ENCODE measurements around the gene SDHC.
"Not testable (repeated sequence)": the region's sequence is repeated elsewhere in the genome, so short reads cannot be mapped to it uniquely, and the experiment has no call there.

SDHC gene

DNA sequence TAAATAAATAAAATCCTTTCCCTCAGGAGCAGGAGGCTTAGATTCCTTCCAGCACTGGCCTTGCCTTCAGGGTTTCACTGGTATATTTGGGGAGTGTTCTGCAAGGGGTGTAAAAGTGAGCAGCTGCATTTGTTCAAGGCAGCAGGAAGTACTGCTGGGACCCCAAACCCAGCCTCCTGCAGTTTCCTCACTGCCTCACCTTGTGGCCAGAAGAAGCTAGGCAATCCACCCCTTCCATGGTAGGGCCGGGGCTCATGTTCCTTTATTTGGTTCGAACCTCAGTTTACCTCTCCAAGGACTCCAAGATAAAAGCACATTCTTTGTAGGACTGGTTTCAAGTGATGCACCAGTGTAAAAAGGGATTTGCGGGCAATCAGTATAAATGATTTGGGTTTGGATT is 74.5 kb downstream of the SDHC start:
- Histone ChIP-seq H3K27ac (ENCODE audit: low read depth, low read length) (no peak overlapping the region), H3K27me3 (ENCODE audit: insufficient read depth, low read length) (peaks cover 8% of the 10 kb centered on the region; the same call in 1 of the 2 replicates), H3K36me3 (ENCODE audit: insufficient read depth, low read length) (no peaks in the 10 kb centered on the region), H3K4me1 (ENCODE audit: insufficient read depth, low read length) (no peaks in the 10 kb centered on the region), H3K9ac (ENCODE audit: low read depth, low read length) (no peak overlapping the region), H3K4me3 (ENCODE audit: low read length) (no peak overlapping the region), H3K9me3 (ENCODE audit: insufficient read depth, low read depth, low read length) (no peaks in the 10 kb centered on the region)
- WGBS = 99% methylated on average over 3 of the region's 3 CpGs

DNA sequence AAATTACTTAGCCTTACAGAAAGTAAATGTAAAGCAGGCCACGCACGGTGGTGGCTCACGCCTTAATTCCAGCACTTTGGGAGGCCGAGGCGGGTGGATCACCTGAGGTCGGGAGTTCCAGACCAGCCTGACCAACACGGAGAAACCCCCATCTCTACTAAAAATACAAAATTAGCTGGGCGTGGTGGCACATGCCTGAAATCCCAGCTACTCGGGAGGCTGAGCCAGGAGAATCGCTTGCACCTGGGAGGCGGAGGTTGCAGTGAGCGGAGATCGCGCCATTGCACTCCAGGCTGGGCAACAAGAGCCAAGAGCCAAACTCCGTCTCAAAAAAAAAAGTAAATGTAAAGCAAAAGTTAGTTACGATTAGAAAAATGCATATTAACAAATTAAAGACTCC is 75.0 kb downstream of the SDHC start:
- WGBS = 85% methylated on average over 15 of the region's 16 CpGs
- not testable (repeated sequence) for H3K27ac ChIP-seq (ENCODE audit: low read depth, low read length); H3K27me3 ChIP-seq (ENCODE audit: insufficient read depth, low read length); H3K9me3 ChIP-seq (ENCODE audit: insufficient read depth, low read depth, low read length); H3K9ac ChIP-seq (ENCODE audit: low read depth, low read length); H3K36me3 ChIP-seq (ENCODE audit: insufficient read depth, low read length); H3K4me1 ChIP-seq (ENCODE audit: insufficient read depth, low read length)
- peak overlapping the region; percentile 77 for H3K4me3 ChIP-seq (ENCODE audit: low read length)

DNA sequence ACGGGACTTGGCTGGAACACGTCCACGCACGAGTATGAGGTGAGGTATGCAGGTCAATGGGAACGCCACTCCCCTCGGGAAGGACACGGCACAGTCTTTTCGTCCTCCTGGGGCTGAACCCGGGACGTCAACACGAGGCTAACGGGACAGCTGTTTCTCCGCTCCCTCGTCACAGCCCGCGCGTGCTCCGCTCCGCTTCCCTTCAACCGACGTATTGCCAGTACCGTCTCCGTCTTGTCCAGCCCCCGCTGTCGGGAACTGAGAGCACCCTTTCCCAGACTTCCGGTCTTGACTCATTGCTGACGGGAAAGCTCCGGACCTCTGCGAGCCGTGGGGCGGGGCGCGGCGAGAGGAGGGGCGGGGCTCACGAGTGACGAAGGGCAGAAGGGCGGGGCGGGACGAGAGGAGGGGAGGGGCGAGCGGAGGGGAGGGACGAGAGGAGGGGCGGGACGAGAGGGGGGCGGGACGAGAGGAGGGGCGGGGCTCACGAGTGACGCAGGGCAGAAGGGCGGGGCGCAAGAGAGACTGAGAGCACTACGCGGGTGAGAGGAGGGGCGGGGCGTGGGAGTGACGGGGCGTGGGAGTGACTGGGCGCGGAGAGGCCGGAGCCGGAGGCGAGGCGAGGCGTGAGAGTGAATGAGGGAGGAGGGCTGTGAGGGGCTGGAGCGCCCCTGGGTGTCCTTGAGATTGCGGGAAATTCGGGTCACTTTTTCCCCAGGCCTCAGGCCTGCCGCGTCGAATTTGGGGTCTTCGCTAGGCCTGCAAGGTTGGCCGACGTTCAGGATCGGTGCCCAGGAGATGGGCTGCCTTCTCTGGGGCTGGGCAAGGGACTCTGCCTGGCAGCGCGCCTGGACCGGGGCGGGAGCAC is 75.7 kb downstream of the SDHC start:
- H3K9ac ChIP-seq (ENCODE audit: low read depth, low read length) = peak overlapping the region; percentile 58
- no peaks in the 10 kb centered on the region for H3K36me3 ChIP-seq (ENCODE audit: insufficient read depth, low read length)
- H3K27me3 ChIP-seq (ENCODE audit: insufficient read depth, low read length) = peaks cover 8% of the 10 kb centered on the region; the same call in 1 of the 2 replicates
- no peaks in the 10 kb centered on the region for H3K4me1 ChIP-seq (ENCODE audit: insufficient read depth, low read length)
- H3K27ac ChIP-seq (ENCODE audit: low read depth, low read length) = no peak overlapping the region
- peak overlapping the region; percentile 95 for H3K4me3 ChIP-seq (ENCODE audit: low read length)
- under 1% methylated on average over 77 of the region's 79 CpGs for WGBS
- no peaks in the 10 kb centered on the region for H3K9me3 ChIP-seq (ENCODE audit: insufficient read depth, low read depth, low read length)

DNA sequence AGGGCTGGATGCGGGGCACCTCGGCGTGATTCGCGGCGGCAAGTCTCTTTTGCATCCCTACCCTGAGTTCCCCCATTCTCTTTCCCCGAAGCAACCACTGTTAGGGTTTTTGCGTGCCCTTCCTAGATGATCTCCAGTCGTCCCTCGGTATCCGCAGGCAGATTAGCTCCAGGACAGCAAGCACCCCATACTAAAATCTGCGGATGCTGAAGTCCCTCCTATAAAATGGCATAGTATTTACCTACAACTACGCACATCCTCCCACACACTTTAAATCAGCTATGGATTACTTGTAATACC is 76.3 kb downstream of the SDHC start:
- Histone ChIP-seq H3K4me1 (ENCODE audit: insufficient read depth, low read length) (no peaks in the 10 kb centered on the region), H3K4me3 (ENCODE audit: low read length) (peak overlapping the region; percentile 95), H3K27me3 (ENCODE audit: insufficient read depth, low read length) (peaks cover 8% of the 10 kb centered on the region; the same call in 1 of the 2 replicates), H3K9me3 (ENCODE audit: insufficient read depth, low read depth, low read length) (no peaks in the 10 kb centered on the region), H3K9ac (ENCODE audit: low read depth, low read length) (peak overlapping the region; percentile 56), H3K36me3 (ENCODE audit: insufficient read depth, low read length) (no peaks in the 10 kb centered on the region), H3K27ac (ENCODE audit: low read depth, low read length) (no peak overlapping the region)
- 5% methylated on average over 12 of the region's 13 CpGs for WGBS

DNA sequence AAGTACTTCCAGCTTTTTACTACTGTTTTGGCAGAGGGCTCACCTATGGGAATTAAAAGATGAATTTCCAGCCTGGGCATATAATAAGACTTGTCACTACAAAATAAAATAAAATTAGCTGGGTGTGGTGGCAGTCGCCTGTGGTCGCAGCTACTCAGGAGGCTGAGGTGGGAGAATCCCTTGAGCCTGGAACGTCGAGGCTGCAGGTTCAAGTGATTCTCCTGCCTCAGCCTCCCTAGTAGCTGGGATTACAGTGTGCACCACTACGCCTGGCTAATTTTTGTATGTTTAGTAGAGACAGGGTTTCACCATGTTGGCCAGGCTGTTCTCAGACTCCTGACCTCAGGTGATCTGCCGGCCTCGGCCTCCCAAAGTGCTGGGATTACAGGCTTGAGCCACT is 77.0 kb downstream of the SDHC start:
- not testable (repeated sequence) for H3K27ac ChIP-seq (ENCODE audit: low read depth, low read length); H3K36me3 ChIP-seq (ENCODE audit: insufficient read depth, low read length); H3K9ac ChIP-seq (ENCODE audit: low read depth, low read length); H3K9me3 ChIP-seq (ENCODE audit: insufficient read depth, low read depth, low read length); H3K27me3 ChIP-seq (ENCODE audit: insufficient read depth, low read length); H3K4me1 ChIP-seq (ENCODE audit: insufficient read depth, low read length)
- peak overlapping the region; percentile 95 for H3K4me3 ChIP-seq (ENCODE audit: low read length)
- 94% methylated on average over 7 of the region's 7 CpGs for WGBS

DNA sequence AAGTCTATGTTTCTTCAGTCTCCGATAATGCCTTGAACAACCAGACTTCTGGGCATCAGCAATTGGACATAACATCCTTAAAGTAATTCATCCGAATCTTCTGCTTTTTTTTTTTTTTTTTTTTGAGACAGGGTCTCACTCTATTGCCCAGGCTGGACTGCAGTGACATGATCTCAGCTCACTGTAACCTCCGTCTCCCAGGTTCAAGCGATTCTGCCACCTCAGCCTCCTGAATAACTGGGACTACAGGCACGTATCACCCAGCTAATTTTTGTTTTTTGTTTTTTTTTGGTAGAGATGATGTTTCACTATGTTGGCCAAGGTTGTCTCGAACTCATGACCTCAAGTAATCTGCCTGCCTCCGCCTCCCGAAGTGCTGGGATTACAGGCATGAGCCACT is 77.4 kb downstream of the SDHC start:
- H3K36me3 ChIP-seq (ENCODE audit: insufficient read depth, low read length) = no peaks in the 10 kb centered on the region
- H3K27me3 ChIP-seq (ENCODE audit: insufficient read depth, low read length) = peaks cover 8% of the 10 kb centered on the region; the same call in 1 of the 2 replicates
- no peak overlapping the region for H3K27ac ChIP-seq (ENCODE audit: low read depth, low read length)
- no peak overlapping the region for H3K4me3 ChIP-seq (ENCODE audit: low read length)
- no peak overlapping the region for H3K9ac ChIP-seq (ENCODE audit: low read depth, low read length)
- H3K4me1 ChIP-seq (ENCODE audit: insufficient read depth, low read length) = no peaks in the 10 kb centered on the region
- H3K9me3 ChIP-seq (ENCODE audit: insufficient read depth, low read depth, low read length) = no peaks in the 10 kb centered on the region
- WGBS = 93% methylated on average over 8 of the region's 8 CpGs

DNA sequence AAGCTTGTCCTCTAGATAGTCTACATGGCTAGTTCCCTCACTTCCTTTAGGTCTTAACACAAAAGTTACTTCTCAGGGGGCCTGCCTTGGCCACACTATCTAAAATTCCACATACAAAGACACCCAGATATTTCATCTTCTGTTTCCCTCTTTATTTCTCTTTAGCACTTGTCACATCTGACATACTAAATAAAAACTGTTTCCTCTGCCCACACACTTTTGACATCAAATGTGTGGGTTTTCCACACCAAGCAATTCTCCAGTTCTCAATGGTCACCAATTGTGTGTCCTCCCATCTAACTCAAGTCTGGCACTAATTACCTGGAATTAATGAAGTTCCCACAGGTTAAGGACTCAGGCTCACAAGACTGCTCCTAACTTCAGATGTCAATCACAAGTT is 79.0 kb downstream of the SDHC start:
- Histone ChIP-seq H3K36me3 (ENCODE audit: insufficient read depth, low read length) (no peaks in the 10 kb centered on the region), H3K27ac (ENCODE audit: low read depth, low read length) (no peak overlapping the region), H3K4me3 (ENCODE audit: low read length) (no peak overlapping the region), H3K9me3 (ENCODE audit: insufficient read depth, low read depth, low read length) (no peaks in the 10 kb centered on the region), H3K4me1 (ENCODE audit: insufficient read depth, low read length) (no peaks in the 10 kb centered on the region), H3K9ac (ENCODE audit: low read depth, low read length) (no peak overlapping the region), H3K27me3 (ENCODE audit: insufficient read depth, low read length) (peaks cover 8% of the 10 kb centered on the region; the same call in 1 of the 2 replicates)

DNA sequence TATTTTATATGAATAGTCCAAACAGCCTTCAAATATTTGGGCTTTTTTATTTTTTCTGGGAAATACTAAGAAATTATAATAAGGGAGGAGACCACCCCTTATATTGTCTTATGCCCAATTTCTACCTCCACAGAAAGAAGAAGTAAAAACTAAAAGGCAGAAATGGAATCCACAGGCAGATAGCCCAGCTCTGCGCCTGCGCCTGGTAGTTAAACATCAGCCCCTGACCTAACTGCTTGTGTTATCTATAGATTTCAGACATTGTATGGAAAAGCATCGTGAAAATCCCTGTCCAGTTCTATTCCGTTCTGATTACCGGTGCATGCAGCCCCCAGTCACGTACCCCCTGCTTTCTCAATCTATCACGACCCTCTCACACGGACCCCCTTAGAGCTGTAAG is 82.9 kb downstream of the SDHC start:
- H3K9me3 ChIP-seq (ENCODE audit: insufficient read depth, low read depth, low read length); H3K4me1 ChIP-seq (ENCODE audit: insufficient read depth, low read length); H3K9ac ChIP-seq (ENCODE audit: low read depth, low read length); H3K4me3 ChIP-seq (ENCODE audit: low read length); H3K27ac ChIP-seq (ENCODE audit: low read depth, low read length); H3K27me3 ChIP-seq (ENCODE audit: insufficient read depth, low read length); H3K36me3 ChIP-seq (ENCODE audit: insufficient read depth, low read length): not testable (repeated sequence)
- 91% methylated on average over 8 of the region's 8 CpGs for WGBS

DNA sequence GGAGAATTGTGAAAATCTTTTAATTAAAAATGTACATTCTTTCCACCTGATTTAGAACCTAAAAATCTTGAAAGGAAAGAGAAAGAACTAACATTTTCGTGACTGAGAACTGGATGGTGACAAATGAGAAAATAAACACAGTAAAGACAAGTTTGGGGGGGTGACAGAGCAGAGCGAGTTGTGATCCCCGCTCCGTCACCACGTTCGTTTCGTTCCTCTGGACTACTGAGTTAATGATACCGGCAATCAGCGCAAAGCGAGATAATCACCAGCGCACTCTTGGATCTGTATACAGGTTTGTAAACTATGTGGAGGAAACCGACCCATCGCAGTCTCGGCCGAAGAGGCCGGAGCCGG is 84.7 kb downstream of the SDHC start:
- H3K4me3 ChIP-seq (ENCODE audit: low read length) = peak overlapping the region; percentile 79

DNA sequence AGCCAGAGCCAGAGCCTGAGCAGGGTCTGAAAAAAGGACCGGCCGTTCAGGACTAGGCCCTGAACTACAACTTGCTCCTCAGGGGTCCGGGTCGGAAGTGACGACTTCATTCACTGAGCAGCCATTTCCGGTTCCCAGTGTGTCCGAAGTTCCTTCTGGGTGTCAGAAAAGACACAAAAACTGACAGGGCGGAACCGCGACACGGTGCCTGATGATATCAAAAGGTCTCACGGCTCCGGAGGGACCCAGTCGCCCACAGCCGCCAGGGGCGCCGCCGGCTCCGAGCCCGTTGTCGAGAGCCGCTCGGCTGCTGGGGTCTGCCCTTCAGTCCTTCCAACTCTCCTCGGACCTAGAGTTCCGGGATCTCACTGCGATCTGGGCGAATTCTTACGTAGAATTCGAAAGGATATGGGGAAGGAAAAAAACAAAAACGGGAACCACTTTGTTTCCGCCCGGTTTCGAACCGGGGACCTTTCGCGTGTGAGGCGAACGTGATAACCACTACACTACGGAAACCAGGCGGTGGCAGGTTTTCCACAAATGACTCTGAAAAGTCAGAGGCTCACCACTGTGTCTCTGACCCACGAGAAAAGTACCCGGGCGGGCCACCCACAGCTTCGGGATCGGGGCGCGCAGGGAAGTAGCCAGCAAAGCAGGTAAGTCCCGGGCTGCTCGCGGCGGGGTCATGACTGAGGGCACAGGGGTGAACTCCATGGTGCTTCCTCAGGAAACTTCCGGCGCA is 85.2 kb downstream of the SDHC start:
- Histone ChIP-seq H3K36me3 (ENCODE audit: insufficient read depth, low read length) (no peaks in the 10 kb centered on the region), H3K27me3 (ENCODE audit: insufficient read depth, low read length) (no peaks in the 10 kb centered on the region; the same call in 1 of the 2 replicates), H3K4me1 (ENCODE audit: insufficient read depth, low read length) (no peaks in the 10 kb centered on the region), H3K27ac (ENCODE audit: low read depth, low read length) (peak overlapping the region; percentile 97), H3K4me3 (ENCODE audit: low read length) (peak overlapping the region; percentile 79), H3K9ac (ENCODE audit: low read depth, low read length) (peak overlapping the region; percentile 79), H3K9me3 (ENCODE audit: insufficient read depth, low read depth, low read length) (no peaks in the 10 kb centered on the region)
- under 1% methylated on average over 53 of the region's 53 CpGs for WGBS

More for the DNA sequence above, 84.7 kb downstream of the SDHC start:
- H3K27ac ChIP-seq (ENCODE audit: low read depth, low read length) = peak overlapping the region; percentile 97
- WGBS = 54% methylated on average over 17 of the region's 17 CpGs
- H3K4me1 ChIP-seq (ENCODE audit: insufficient read depth, low read length) = no peaks in the 10 kb centered on the region
- H3K36me3 ChIP-seq (ENCODE audit: insufficient read depth, low read length) = no peaks in the 10 kb centered on the region
- H3K9ac ChIP-seq (ENCODE audit: low read depth, low read length) = peak overlapping the region; percentile 79
- H3K9me3 ChIP-seq (ENCODE audit: insufficient read depth, low read depth, low read length) = no peaks in the 10 kb centered on the region
- H3K27me3 ChIP-seq (ENCODE audit: insufficient read depth, low read length) = no peaks in the 10 kb centered on the region

DNA sequence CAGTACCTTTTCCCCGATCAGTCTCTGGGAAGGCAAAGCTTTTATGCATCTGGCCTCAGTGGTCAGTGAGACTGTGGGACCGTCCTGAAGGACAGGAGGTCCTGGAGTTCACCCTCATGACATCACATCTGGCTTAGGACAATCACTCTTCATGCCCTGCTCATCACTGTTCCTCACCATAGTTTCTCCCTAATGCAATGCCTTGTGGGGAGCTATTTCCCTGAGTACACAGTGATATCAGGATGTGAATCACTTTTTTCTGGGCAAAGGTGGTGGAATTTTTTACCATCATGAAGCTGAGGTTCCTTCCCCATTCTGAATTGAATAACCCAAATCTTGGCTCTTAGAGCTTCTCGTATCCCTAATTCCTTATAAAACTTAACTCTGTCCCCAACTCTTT is 88.3 kb downstream of the SDHC start:
- no peak overlapping the region for H3K4me3 ChIP-seq (ENCODE audit: low read length)
- no peak overlapping the region for H3K27ac ChIP-seq (ENCODE audit: low read depth, low read length)
- H3K9ac ChIP-seq (ENCODE audit: low read depth, low read length) = no peak overlapping the region
- H3K4me1 ChIP-seq (ENCODE audit: insufficient read depth, low read length) = peaks cover 1% of the 10 kb centered on the region; the same call in 1 of the 2 replicates
- H3K9me3 ChIP-seq (ENCODE audit: insufficient read depth, low read depth, low read length) = no peaks in the 10 kb centered on the region
- no peaks in the 10 kb centered on the region; the same call in 1 of the 2 replicates for H3K27me3 ChIP-seq (ENCODE audit: insufficient read depth, low read length)
- no peaks in the 10 kb centered on the region for H3K36me3 ChIP-seq (ENCODE audit: insufficient read depth, low read length)
- 91% methylated on average over 3 of the region's 3 CpGs for WGBS
